Prostate gland (tissue), 2 donors: ENCODE measurements around the gene CYP26A1. TPM values are rescaled to one million over a fixed set of nuclear protein-coding genes. Genes with fewer than 3 reads are reported as not detected.

Experiments
- DNase-seq: peaks from one replicate; pipeline ENCODE4 v3.0.0-alpha.2; 2019; ENCODE audit warnings: low spot score
- H3K27ac ChIP-seq, 2 donors: fragments of 200-600 bp; sonication (generic); 2 replicates each; pipeline ENCODE4 v1.5.1; 2017 to 2019
- H3K27me3 ChIP-seq: fragments of 200-600 bp; sonication (generic); replicated peaks from 2 replicates; pipeline ENCODE4 v1.5.1; 2019; ENCODE audit not compliant: insufficient read depth
- H3K36me3 ChIP-seq, 2 donors: fragments of 200-600 bp; sonication (generic); 1 replicate in 1 of 2; 2 replicates in 1 of 2; pipeline versions ENCODE4 v1.5.1 to v1.8.1; 2017 to 2019
- H3K4me1 ChIP-seq: fragments of 200-600 bp; sonication (generic); replicated peaks from 2 replicates; pipeline ENCODE4 v1.5.1; 2019
- H3K4me3 ChIP-seq, 2 donors: fragments of 200-600 bp; sonication (generic); 2 replicates each; pipeline ENCODE4 v1.5.1; 2017 to 2019
- H3K9me3 ChIP-seq: fragments of 200-600 bp; sonication (generic); 2 replicates; pipeline ENCODE4 v1.5.1; 2017
- CTCF ChIP-seq, 4 experiments: fragments of 200-600 bp in 2 of 4; fragments of 450-650 bp in 2 of 4; sonication (generic) in 2 of 4; IDR thresholded peaks; 1 replicate in 3 of 4; 2 replicates in 1 of 4; pipeline ENCODE4 v1.5.1; 2016 to 2019; ENCODE audit warnings: antibody characterized with exemption in 4 of 4, mild to moderate bottlenecking in 2 of 4, moderate library complexity in 2 of 4
- POLR2A ChIP-seq: fragments of 450-650 bp; IDR thresholded peaks from one replicate; pipeline ENCODE4 v1.6.1; 2016; ENCODE audit warnings: antibody characterized with exemption, mild to moderate bottlenecking
- POLR2AphosphoS5 ChIP-seq: sonication (generic); formaldehyde crosslinking; IDR thresholded peaks from one replicate; pipeline ENCODE4 v1.6.1; 2017; ENCODE audit warnings: antibody characterized with exemption
- WGBS: methylation state at CpG from one replicate; pipeline ENCODE4 v1.1.5; 2018; 5-methylcytosine and 5-hydroxymethylcytosine counted together
- intact Hi-C: fragments of 100-400 bp; cut with DNase I; formaldehyde crosslinking; loops from one replicate; pipeline ENCODE4 v1.14.2; 2022
- total RNA-seq, 2 donors: library from RNA; depleted of rRNA; stranded (reverse); fragments of >200 nt; gene quantifications; one replicate each; pipeline ENCODE4 v1.1.0, GENCODE V29; 2016

Gene CYP26A1
- total RNA-seq, 2 donors from 2014 or later, result not detected

- Histone ChIP-seq H3K27me3 (no peaks in the 10 kb centered on the region), H3K27ac (no peak overlapping the region), H3K4me1 (no peaks in the 10 kb centered on the region), H3K9me3 (no peaks in the 10 kb centered on the region), H3K4me3 (no peak overlapping the region), H3K36me3 (no peaks in the 10 kb centered on the region)
- intact Hi-C loops, result loop anchor here (10.0 kb wide), 1 partner anchor 266 kb away; no protein-coding TSS in a partner anchor
- 78% methylated on average over 4 of the region's 4 CpGs for WGBS
- DNase-seq, result no peak
- no peak for TF ChIP-seq POLR2A
- TF ChIP-seq POLR2AphosphoS5, result no peak
- TF ChIP-seq CTCF (IDR thresholded peaks at IDR 0.05), result no peak
These were observed 14.8 kb downstream of the CYP26A1 start for GRCh38 chr10:93088466-93088865.

GRCh38 chr10:93090619-93091018 is 16.9 kb downstream of the CYP26A1 start:
- no peaks in the 10 kb centered on the region for H3K36me3 ChIP-seq
- no peak for DNase-seq
- no peak overlapping the region for H3K27ac ChIP-seq
- intact Hi-C loops, result no loop called here
- H3K4me3 ChIP-seq, result no peak overlapping the region
- no peaks in the 10 kb centered on the region for H3K27me3 ChIP-seq
- 83% methylated on average over 2 of the region's 2 CpGs for WGBS
- no peaks in the 10 kb centered on the region for H3K4me1 ChIP-seq
- TF ChIP-seq CTCF (IDR thresholded peaks at IDR 0.05) (no peak), POLR2AphosphoS5 (no peak), POLR2A (no peak)
- H3K9me3 ChIP-seq, result no peaks in the 10 kb centered on the region

GRCh38 chr10:93091960-93092359 is 18.3 kb downstream of the CYP26A1 start:
- no peak overlapping the region for H3K4me3 ChIP-seq
- no peaks in the 10 kb centered on the region for H3K9me3 ChIP-seq
- DNase-seq, result no peak
- TF ChIP-seq POLR2AphosphoS5 (no peak), POLR2A (no peak), CTCF (IDR thresholded peaks at IDR 0.05) (no peak)
- no peaks in the 10 kb centered on the region for H3K27me3 ChIP-seq
- intact Hi-C loops, result no loop called here
- H3K36me3 ChIP-seq, result no peaks in the 10 kb centered on the region
- H3K4me1 ChIP-seq, result no peaks in the 10 kb centered on the region
- WGBS, result 91% methylated on average over 3 of the region's 3 CpGs
- H3K27ac ChIP-seq, result no peak overlapping the region

GRCh38 chr10:93095225-93095624 is 21.5 kb downstream of the CYP26A1 start:
- intact Hi-C loops, result no loop called here
- no peaks in the 10 kb centered on the region for H3K36me3 ChIP-seq
- no peaks in the 10 kb centered on the region for H3K27me3 ChIP-seq

More at GRCh38 chr10:93095225-93095624, 21.5 kb downstream of the CYP26A1 start:
- H3K4me1 ChIP-seq, result no peaks in the 10 kb centered on the region
- TF ChIP-seq CTCF (IDR thresholded peaks at IDR 0.05), result no peak
- no peak for TF ChIP-seq POLR2A
- no peak for TF ChIP-seq POLR2AphosphoS5
- no peak overlapping the region for H3K4me3 ChIP-seq
- no peaks in the 10 kb centered on the region for H3K9me3 ChIP-seq
- no peak for DNase-seq
- H3K27ac ChIP-seq, result no peak overlapping the region
- WGBS, result 70% methylated on average over 1 of the region's 1 CpG
